ENCODE measurements around the gene NT5E.
"Not testable (repeated sequence)": the region's sequence is repeated elsewhere in the genome, so short reads cannot be mapped to it uniquely, and the experiment has no call there.

Gene NT5E

DNA sequence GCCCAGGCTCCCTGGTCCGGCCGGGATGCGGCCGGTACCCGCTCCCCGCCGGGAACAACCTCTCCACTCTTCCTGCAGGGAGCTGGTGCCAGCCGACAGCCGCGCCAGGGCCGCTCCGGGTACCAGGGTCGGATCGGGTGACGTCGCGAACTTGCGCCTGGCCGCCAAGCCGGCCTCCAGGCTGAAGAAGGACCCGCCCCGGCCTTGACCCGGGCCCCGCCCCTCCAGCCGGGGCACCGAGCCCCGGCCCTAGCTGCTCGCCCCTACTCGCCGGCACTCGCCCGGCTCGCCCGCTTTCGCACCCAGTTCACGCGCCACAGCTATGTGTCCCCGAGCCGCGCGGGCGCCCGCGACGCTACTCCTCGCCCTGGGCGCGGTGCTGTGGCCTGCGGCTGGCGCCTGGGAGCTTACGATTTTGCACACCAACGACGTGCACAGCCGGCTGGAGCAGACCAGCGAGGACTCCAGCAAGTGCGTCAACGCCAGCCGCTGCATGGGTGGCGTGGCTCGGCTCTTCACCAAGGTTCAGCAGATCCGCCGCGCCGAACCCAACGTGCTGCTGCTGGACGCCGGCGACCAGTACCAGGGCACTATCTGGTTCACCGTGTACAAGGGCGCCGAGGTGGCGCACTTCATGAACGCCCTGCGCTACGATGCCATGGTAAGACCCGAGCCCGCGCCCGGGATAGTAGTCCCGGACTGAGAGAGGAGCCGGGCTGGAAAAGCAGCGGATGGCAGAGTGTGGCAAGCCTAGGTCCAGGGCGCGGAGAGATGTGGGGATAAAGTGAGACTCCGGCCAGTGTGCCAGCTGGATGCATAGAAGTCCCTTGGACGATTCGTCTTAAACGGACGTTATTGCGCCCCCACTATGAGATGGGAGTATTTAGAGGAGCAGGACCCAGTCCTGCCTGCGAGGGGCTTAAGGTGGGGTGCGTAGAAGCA is at the start of gene NT5E:
TSS of gene NT5E (plus strand) at position 266 of the 942 bp plus-strand sequence. CDS start at position 323, 57 bp downstream.
- peak; percentile 89 for DNase-seq (ENCODE audit: low read depth)

DNA sequence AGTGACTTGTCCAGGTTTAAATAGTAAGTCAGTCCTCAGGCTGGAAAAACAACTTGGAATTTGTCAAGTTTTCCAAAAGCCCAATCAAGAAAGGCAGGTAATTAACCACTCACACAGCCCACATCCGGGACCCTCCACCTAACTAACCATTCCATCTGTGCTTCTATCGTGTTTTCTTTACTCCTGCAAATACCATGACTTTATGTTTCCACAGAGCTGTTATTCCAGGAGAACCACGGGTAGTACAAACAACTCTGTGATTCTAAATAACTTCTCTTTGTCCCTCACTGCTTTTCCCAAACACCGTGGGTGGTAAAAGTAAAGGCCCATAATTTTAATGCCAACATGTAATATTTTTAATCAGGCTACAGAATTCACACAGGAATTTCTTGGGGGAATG is 49.6 kb upstream of the NT5E start:
- DNase-seq (ENCODE audit: low read depth), result no peak

DNA sequence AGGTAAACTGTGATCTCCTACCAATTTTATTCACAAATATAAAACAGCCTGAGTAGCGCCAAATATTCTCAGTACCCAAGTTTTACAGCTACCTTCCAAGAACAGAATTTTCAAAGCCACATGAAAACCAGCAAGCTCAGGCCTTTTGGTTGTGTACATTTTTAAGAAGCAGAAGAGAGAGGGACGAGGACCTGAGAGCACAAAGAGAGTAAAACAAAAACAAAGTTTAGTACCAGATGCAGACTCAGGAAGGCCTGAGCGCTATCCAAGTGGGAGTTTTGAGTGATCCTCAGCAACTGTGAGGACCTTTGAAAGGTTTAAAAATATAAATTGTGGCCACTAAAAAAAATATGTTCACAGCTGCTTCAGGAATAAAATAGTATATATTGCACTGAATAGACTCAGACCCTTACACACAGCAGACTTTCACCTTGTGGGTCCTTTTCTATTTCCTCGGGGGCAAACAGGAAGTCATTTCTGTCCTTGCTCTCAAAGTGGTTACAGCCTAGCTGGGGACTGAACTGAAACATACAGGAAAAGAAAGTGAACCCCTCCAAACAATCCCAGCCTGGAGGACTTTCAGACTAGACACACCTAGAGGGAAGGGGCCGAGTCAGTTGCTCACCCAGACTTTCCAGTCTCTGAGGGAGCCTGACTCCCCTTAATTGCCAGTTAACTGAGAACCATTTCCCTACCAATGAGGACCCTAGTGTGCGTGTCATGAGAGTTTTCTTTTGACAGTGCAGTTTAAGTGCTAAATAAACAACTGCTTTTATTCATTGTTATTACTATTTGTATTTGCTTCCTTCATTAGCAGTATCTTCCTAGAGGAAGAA is 48.5 kb upstream of the NT5E start:
- DNase-seq (ENCODE audit: low read depth), result no peak

DNA sequence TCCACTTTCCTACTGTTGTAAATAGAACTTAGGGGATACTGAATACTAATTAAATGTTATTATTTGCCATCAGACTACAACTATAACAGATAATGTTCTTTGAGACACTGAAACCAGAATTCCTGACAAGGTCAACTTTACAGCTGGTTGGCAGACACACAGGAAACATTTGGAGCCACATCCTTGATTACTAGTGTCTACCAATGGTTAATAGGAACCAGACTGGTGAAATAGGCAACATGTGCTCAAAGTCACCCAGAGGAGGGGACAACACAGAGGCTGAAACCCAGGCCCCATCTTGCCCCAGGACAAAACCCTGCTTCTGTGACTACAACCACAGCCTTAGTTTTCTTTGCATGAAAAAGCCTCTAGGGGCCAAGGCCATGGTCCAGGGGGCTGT is 47.8 kb upstream of the NT5E start:
- peak; percentile 36 for DNase-seq (ENCODE audit: low read depth)

DNA sequence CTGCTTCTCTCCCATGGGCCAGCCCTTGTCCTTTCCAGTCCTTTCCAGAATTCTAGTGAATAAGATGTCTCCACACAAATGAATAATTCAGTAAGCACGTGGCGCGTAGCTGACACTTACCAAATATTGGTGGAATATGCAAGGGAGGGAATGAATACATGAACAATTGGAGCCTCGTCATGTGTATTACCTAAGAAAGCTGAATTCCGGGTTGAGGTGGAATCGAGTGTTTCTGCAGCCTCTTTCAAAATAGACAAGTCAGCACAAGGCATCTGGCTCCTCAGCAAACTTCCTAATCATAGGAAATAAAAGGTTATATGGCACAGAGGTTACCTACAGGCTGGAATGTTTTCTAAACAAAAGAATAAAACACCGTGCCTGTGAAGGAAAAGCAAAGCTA is 47.0 kb upstream of the NT5E start:
- no peak for DNase-seq (ENCODE audit: low read depth)

DNA sequence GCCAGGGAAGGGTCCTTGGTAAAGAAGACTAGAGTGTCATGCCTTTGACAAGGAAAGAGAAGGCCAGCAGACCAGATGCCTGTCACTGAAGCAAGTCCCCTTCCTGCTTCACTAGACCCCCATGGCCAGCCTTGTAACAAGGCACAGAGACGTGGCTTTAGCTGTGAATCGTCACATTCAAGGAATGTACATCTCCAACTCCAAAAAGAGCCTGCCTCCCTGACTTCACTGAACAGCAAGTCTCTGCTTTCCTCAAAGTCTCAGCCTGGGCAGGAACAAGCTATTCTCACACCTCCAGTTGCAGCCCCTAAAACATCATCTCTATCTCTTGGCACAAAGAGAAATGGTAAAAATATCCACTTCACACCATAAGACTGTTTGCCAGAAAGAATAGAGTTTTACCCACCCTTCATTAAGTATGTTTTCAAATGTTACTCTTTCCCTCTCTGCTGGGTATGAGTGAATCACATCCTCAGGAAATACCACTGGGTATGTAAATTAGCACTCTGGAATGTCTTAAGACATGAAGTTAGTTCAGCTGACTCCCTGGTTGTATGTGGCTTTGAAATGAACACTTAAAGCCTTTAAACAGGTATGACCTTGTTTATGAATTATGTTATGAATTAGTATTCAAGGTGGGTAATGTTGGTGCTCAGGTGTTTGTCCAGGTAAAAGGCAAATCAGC is 46.4 kb upstream of the NT5E start:
- DNase-seq (ENCODE audit: low read depth), result peak; percentile 75

DNA sequence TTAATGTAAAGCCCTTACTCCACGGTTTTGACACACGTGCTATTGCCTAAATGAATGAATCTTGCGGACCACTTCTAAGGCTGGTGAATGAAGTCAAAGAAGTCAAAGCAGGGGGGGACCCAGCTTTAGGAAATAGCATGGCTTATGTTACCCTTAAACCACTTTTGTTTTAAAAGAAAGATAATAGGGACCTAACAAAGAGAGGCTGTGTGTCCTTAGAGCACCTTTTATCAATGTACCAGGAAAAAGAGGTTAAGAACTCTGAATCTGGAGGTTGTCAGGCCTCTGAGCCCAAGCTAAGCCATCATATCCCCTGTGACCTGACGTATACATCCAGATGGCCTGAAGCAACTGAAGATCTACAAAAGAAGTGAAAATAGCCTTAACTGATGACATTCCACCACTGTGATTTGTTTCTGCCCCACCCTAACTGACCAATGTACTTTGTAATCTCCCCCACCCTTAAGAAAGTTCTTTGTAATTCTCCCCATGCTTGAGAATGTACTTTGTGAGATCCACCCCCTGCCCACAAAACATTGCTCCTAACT is 45.8 kb upstream of the NT5E start:
- not testable (repeated sequence) for DNase-seq (ENCODE audit: low read depth)

DNA sequence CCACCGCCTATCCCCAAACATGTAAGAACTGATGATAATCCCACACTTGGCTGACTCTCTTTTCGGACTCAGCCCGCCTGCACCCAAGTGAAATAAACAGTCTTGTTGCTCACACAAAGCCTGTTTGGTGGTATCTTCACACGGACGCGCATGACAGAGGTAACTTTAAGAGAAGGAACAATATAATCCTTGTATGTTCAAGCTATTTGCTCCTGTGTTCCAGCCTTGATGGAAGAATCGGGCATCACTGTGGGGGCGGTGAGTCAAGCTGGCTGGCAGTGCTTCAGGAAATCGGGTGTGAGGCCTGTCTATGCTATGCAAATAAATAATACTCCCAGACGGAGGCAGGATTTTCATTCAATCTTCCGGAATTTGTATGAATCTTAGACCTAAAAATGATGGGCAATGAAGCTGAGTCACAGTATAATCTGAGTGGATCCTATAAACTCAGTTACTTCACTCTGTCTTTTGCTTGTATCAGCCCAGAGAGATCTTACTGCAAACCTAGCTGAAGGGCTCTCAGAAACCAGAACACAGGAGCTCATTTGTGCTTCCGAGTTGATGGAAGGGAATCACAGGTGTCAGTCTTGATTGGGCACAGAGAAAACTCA is 45.2 kb upstream of the NT5E start:
- DNase-seq (ENCODE audit: low read depth), result peak; percentile 83

DNA sequence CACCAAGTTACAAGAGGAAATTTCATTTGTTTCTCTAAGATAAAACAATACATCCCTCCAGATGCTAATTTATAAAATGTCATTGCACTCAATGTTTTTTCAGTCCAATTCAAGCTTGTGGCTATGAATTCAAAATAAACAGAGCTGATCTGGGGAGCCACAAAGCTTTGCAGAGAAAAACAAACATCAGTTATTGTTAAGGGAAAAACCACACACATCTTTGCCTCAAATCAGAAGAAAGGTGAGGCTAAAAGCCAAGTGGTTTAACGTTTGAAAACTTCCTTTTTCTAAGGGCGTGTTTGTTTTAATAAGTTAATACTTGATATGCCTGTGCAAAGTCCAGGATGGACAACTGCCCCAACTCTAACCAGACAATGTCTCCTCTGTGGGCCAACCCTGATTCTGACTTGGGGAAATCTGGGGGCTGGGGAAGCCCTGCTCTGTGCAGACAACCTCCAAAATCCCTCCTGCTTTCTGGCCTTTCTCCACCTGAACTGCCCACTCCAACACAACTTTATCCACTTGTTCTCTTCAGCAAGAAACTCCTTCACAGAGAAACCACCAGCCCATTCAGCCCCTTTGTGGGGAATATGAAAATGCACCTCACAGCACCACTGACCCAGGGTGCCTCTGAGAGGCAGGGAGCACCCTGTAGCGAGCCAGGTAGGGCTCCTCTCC is 44.6 kb upstream of the NT5E start:
- peak; percentile 61 for DNase-seq (ENCODE audit: low read depth)

DNA sequence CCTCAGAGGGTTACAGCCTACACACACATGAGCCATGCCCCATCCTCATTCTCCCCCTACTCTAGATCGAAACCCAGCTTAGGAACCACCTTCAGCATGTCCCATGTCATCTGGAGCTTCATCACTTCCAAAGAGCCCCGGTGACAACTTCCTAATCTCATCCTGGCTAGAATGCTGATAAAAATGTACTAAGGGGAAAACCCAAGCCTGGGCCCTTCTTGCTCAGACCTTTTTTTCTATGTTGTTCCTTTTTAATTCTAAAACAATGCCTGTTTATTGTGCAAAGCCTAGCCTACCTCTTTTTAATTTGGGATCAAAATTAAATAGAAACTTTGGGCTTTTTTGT is 44.1 kb upstream of the NT5E start:
- DNase-seq (ENCODE audit: low read depth), result no peak

DNA sequence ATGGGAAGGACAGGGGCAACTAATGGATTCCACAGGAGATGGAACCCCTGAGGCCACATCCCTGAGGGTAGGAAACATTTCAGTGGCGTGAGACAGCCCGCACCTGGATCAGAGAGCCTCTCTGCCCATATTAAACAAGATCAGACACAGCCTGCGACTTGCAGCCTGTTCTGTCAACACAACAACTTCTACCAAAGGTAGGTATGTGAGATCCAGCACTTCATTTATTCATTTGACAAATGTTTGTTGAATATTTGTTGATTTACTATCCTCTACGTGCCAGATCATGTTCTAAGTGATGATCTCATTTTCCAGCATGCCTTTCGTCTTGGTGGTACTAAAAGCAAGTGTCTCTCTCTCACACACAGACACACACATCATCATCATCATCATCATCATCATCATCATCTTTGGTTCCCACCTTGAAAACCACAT is 43.2 kb upstream of the NT5E start:
- DNase-seq (ENCODE audit: low read depth), result no peak

DNA sequence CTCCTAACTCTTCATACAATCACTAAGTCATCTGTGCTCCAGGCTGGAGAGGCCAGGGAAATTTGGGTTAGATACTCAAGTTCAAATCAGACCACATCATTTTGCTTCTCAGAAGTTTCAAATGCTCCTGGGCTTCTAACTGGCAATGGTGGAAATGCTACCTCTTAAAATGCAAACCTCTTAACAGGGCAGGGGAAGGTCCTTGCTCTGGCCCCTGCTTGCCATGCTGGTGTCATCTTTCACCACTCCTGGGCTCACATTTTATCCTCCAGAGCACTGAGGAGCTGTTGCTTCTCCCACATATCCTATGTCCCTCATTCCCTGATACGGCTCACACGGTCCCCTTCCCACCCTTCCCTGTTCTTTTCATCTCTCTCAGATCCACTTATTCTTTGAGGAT is 41.8 kb upstream of the NT5E start:
- DNase-seq (ENCODE audit: low read depth), result no peak

DNA sequence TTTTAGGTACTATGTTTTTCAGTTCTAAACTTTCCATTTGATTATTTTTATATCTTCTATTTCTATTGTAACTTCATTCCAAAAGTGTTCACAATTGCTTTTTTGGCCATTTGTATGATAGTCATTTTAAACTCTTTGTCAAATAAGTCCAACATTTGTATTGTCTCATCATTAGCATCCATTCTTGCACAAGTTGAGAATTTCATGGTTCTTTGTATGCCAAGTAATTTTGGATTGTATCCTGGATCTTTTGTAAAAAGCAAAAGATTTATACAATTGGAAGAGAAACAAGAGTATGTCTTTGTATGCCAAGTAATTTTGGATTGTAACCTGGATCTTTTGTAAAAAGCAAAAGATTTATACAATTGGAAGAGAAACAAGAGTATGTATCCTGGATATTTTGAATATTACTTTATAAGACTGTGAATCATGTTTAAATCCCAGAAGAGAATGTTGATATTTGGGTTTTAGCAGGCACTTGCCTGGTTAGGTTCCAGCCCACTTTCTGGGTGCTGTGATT is 36.9 kb upstream of the NT5E start:
- DNase-seq (ENCODE audit: low read depth), result peak; percentile 71

DNA sequence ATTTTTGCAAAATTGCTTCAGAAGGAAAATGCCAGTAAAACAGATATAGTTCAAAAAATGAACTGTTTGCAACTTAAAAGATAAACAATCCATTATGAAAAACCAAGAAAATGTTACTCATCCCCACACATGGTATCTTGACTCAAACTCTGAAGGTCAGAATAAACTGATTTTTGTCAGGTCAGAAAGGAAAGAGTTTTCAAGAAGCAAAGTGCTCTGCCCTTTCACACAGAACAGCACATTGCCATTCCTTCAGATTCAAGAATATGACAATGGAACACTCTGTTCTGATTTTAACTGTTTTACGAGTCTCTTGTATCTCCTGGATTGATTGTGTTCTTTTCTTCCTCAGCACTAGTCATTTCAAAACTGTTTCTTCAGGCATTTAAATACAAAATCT is 33.8 kb upstream of the NT5E start:
- DNase-seq (ENCODE audit: low read depth), result peak; percentile 78

DNA sequence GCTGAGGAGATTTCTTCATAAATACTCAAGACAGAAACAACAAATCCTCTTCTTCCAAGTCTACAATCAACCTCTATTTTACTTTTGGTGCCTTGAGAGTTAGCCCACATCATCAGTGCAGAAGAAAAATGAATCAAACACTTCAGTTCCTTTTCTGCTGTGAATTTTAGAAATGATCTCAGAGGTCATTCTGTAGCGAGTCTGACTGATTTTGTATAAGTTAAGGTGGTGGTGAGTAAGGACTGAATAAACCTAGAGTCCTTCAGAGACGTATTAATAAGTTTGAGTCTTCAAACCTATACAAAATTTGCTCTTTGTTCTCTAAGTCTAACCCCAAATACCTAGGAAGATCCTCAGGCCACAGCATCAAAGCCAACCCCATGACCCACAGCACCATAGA is 33.1 kb upstream of the NT5E start:
- no peak for DNase-seq (ENCODE audit: low read depth)

DNA sequence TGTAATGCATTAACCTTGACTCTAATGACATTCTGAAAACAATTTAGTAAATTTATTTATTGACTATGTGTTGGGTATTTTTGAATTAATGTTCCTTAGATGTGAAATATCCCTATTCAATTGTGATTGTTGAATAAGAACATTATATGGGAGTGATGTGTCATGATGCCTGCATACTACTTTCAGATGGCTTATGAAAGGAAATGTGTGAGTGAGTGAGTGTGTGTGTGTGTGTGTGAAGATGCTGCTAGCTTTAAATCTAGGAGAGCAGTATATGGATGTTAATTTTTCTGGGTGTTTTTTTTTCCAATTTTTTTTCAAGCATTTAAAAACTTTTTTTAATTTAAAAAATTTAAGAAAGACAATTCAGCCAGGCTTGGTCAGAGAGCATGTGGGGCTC is 32.5 kb upstream of the NT5E start:
- DNase-seq (ENCODE audit: low read depth), result no peak

DNA sequence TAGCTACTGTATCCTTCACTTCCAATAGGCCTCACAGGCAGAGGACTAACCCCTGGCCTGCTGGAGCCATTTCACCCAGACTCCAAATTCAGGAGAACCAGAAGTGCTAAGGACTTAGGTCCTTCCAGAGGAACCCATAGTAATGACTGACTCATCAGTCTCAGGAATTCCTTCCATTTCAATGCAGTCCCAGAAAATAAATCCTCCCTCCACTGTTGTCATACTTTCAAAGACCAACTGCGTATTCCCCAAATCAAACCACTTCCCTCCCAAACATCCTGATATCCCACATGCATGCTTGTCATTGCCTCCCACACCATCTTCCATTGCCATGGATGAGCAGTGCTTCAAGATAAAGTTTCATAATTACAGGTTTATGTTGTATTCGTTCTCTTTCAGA is 31.8 kb upstream of the NT5E start:
- DNase-seq (ENCODE audit: low read depth), result peak; percentile 49

DNA sequence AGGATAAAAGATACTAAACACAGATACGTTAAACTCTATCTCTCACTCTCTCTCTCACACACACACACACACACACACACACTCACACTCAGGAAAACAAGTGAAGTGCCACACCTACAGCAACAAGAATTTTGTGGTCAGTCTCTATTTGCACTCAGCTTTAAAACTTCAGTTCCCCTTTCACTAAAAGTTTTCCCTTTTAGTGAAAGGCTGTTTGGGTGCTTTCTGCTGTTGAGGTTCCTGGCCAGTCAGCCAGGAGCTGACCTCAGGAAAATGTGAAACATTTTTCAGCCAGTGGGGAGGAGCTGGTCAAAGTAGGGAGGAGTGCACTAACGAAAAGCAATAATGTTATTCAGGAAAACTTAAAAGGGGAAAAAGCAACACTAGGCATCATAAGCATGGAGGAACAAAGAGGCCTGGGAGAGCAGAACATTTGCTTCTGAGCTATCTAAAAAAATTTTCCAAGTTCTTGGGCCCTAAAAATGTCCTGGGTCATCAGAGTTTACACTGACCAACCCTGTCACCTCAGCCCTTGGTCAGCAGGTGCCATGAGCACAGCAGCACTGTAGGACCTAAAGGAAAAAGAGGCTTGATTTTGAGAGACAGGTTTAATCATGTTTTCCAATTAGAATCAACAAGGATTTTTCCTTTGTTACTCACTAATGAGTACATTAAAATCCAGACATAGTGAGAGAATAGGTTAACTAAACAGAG is 30.7 kb upstream of the NT5E start:
- peak; percentile 28 for DNase-seq (ENCODE audit: low read depth)

DNA sequence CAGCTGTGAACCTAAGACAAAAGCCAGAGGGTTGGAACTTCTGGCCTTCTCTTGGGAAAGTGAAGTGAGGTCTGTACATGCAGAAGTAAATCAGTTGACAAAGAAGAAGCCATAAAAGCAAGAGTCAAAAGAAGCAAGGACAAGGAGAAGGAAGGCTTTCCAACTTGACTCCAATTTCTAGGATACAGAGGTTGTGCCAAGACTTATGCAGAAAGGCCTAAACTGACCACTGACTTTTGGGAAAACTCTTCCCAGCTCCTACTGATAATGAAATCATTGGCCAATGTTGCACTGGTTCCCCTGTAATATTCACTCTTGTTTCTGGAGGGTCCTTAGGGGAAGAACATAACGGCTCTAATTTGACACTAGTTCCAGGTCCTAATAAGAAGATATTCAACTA is 29.3 kb upstream of the NT5E start:
- DNase-seq (ENCODE audit: low read depth), result no peak

DNA sequence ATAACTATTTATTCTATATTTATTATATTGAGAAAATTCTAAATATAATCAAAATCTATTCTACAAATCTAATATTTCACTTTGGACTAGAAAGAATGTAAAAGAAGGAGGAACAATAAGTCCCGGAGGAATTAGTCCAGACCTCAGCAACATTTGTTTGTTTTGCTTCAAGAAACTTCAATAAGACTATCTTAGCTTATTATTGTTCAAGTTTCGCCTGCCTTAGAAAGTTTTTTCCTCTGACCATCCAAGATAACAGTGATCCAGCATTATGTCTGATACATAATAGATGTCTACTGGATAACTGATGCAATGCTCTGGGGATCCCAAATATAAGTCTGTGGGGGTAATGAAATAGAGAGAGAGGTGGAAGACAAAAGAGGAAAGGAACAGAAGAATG is 28.7 kb upstream of the NT5E start:
- DNase-seq (ENCODE audit: low read depth), result peak; percentile 77

Data from fibroblast of gingiva (primary cell).